ENCODE data around the gene KIAA0513.

KIAA0513 gene

GRCh38 chr16:85055493-85056210 lies 28.1 kb downstream of the KIAA0513 start:
- DNase-seq (ENCODE audit: low read depth) = no peak
- TF ChIP-seq, protein P1, sequence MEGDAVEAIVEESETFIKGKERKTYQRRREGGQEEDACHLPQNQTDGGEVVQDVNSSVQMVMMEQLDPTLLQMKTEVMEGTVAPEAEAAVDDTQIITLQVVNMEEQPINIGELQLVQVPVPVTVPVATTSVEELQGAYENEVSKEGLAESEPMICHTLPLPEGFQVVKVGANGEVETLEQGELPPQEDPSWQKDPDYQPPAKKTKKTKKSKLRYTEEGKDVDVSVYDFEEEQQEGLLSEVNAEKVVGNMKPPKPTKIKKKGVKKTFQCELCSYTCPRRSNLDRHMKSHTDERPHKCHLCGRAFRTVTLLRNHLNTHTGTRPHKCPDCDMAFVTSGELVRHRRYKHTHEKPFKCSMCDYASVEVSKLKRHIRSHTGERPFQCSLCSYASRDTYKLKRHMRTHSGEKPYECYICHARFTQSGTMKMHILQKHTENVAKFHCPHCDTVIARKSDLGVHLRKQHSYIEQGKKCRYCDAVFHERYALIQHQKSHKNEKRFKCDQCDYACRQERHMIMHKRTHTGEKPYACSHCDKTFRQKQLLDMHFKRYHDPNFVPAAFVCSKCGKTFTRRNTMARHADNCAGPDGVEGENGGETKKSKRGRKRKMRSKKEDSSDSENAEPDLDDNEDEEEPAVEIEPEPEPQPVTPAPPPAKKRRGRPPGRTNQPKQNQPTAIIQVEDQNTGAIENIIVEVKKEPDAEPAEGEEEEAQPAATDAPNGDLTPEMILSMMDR (IDR thresholded peaks at IDR 0.05; ENCODE audit: control insufficient read depth, extremely low read depth, insufficient read depth) = no peak
- H3K4me3 ChIP-seq (ENCODE audit: low read depth, low read length) = no peak overlapping the region

- TF ChIP-seq, protein P1 (IDR thresholded peaks at IDR 0.05; ENCODE audit: control insufficient read depth, extremely low read depth, insufficient read depth) = no peak
- no peak overlapping the region for H3K4me3 ChIP-seq (ENCODE audit: low read depth, low read length)
- no peak for DNase-seq (ENCODE audit: low read depth)
Observed at GRCh38 chr16:85056211-85056748, 28.7 kb downstream of the KIAA0513 start.

GRCh38 chr16:85057212-85057889 lies 29.8 kb downstream of the KIAA0513 start:
- DNase-seq (ENCODE audit: low read depth) = no peak
- H3K4me3 ChIP-seq (ENCODE audit: low read depth, low read length) = no peak overlapping the region
- TF ChIP-seq, protein P1 (IDR thresholded peaks at IDR 0.05; ENCODE audit: control insufficient read depth, extremely low read depth, insufficient read depth) = 0 out of 2 replicates have a peak, but pooled peaks have one; percentile 19

DNA sequence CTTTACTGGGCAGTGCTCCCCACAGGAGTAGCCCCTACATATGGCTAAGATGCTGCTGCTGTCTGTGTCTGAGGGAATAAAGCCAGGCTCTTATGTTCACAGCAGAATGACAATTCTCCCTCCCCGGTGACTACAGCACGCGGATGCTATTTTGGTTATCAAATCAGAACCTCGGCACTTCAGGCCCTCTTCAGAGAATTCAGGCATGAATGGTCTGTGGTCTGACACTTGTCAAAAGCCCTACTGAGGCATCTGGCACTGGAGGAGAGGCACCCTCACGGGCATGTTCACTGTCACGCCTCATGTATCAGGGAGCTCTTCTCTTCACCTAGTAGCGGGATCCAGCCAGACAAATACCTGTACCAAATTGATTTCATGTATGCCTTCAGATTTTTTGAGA lies 30.4 kb downstream of the KIAA0513 start:
- no peak for DNase-seq (ENCODE audit: low read depth)
- no peak overlapping the region for H3K4me3 ChIP-seq (ENCODE audit: low read depth, low read length)
- TF ChIP-seq, protein P1 (IDR thresholded peaks at IDR 0.05; ENCODE audit: control insufficient read depth, extremely low read depth, insufficient read depth) = no peak

- H3K4me3 ChIP-seq (ENCODE audit: low read depth, low read length) = no peak overlapping the region
- TF ChIP-seq, protein P1 (IDR thresholded peaks at IDR 0.05; ENCODE audit: control insufficient read depth, extremely low read depth, insufficient read depth) = no peak
- DNase-seq (ENCODE audit: low read depth) = no peak
Observed at GRCh38 chr16:85058909-85059308, 31.3 kb downstream of the KIAA0513 start.

GRCh38 chr16:85061566-85061965 lies 34.0 kb downstream of the KIAA0513 start:
- DNase-seq (ENCODE audit: low read depth) = no peak
- TF ChIP-seq, protein P1 (IDR thresholded peaks at IDR 0.05; ENCODE audit: control insufficient read depth, extremely low read depth, insufficient read depth) = no peak
- H3K4me3 ChIP-seq (ENCODE audit: low read depth, low read length) = no peak overlapping the region

Data from LNCaP clone FGC (cell line).